HFFc6 (cell line): ENCODE results near the gene CCDC187. TPM values are rescaled to one million over a fixed set of nuclear protein-coding genes. Genes with fewer than 3 reads are reported as not detected.

Experiments used
- DNase-seq: peaks from one replicate; pipeline ENCODE4 v3.0.0-alpha.2; 2018
- H3K27ac Mint-ChIP-seq: 2 replicates; pipeline ENCODE4 v1.8.0; 2020; ENCODE audit warnings: mild to moderate bottlenecking, mixed read lengths
- H3K27me3 Mint-ChIP-seq: 2 replicates; pipeline ENCODE4 v1.8.0; 2021; ENCODE audit warnings: mild to moderate bottlenecking, moderate library complexity, mixed read lengths; ENCODE audit not compliant: insufficient read depth
- H3K36me3 Mint-ChIP-seq: 2 replicates; pipeline ENCODE4 v1.8.0; 2021; ENCODE audit warnings: low read depth, mixed read lengths
- H3K4me1 Mint-ChIP-seq: 2 replicates; pipeline ENCODE4 v1.8.0; 2020; ENCODE audit warnings: low read depth, mixed read lengths
- H3K4me3 Mint-ChIP-seq: 2 replicates; pipeline ENCODE4 v1.8.0; 2020; ENCODE audit warnings: mild to moderate bottlenecking, moderate library complexity, mixed read lengths
- H3K9me3 Mint-ChIP-seq: 2 replicates; pipeline ENCODE4 v1.8.0; 2020; ENCODE audit warnings: mild to moderate bottlenecking, mixed read lengths
- CTCF ChIP-seq: fragments of 200-600 bp; sonication (generic); IDR thresholded peaks from 2 replicates; pipeline ENCODE4 v1.5.0; 2021; ENCODE audit warnings: antibody characterized with exemption, mild to moderate bottlenecking
- total RNA-seq, 6 experiments: library from RNA; stranded (reverse); fragmentation: NEBNext Ultra II Directional; extraction: Animal tissue kit (Norgen Biotek cat#: 25700); gene quantifications; 2 replicates in 1 of 6; 3 replicates in 5 of 6; pipeline ENCODE4 v1.2.3, GENCODE V29; 2021

CCDC187 gene
- total RNA-seq, 6 experiments from 2014 or later = not detected

- no peak for TF ChIP-seq CTCF
- peaks cover 23% of the 10 kb centered on the region for H3K27me3 Mint-ChIP-seq
- no peak overlapping the region for H3K27ac Mint-ChIP-seq
- peaks cover 9% of the 10 kb centered on the region for H3K4me1 Mint-ChIP-seq
- H3K36me3 Mint-ChIP-seq = no peaks in the 10 kb centered on the region
- no peak for DNase-seq
- no peak overlapping the region for H3K4me3 Mint-ChIP-seq
- H3K9me3 Mint-ChIP-seq = no peaks in the 10 kb centered on the region
Measured at GRCh38 chr9:136251264-136252115, 52.4 kb downstream of the CCDC187 start.

GRCh38 chr9:136250676-136251075, 53.2 kb downstream of the CCDC187 start:
- Mint-ChIP-seq H3K27ac (no peak overlapping the region), H3K9me3 (no peaks in the 10 kb centered on the region), H3K36me3 (no peaks in the 10 kb centered on the region), H3K4me3 (no peak overlapping the region), H3K27me3 (peaks cover 23% of the 10 kb centered on the region), H3K4me1 (peaks cover 9% of the 10 kb centered on the region)
- no peak for TF ChIP-seq CTCF
- no peak for DNase-seq

- no peak overlapping the region for H3K27ac Mint-ChIP-seq
- DNase-seq = no peak
- no peak for TF ChIP-seq CTCF
- H3K4me3 Mint-ChIP-seq = no peak overlapping the region
- H3K9me3 Mint-ChIP-seq = no peaks in the 10 kb centered on the region
- H3K36me3 Mint-ChIP-seq = no peaks in the 10 kb centered on the region
- peaks cover 5% of the 10 kb centered on the region for H3K4me1 Mint-ChIP-seq
- peaks cover 23% of the 10 kb centered on the region for H3K27me3 Mint-ChIP-seq
Measured at GRCh38 chr9:136249877-136250559, 53.9 kb downstream of the CCDC187 start.

- Mint-ChIP-seq H3K36me3 (no peaks in the 10 kb centered on the region), H3K27me3 (peaks cover 23% of the 10 kb centered on the region), H3K9me3 (no peaks in the 10 kb centered on the region), H3K4me3 (no peak overlapping the region), H3K4me1 (peaks cover 10% of the 10 kb centered on the region), H3K27ac (no peak overlapping the region)
- no peak for TF ChIP-seq CTCF
- no peak for DNase-seq
Measured at GRCh38 chr9:136248951-136249876, 54.7 kb downstream of the CCDC187 start.

GRCh38 chr9:136247947-136248637, 55.8 kb downstream of the CCDC187 start:
- no peak for DNase-seq
- Mint-ChIP-seq H3K4me3 (no peak overlapping the region), H3K4me1 (peaks cover 21% of the 10 kb centered on the region), H3K9me3 (no peaks in the 10 kb centered on the region), H3K36me3 (no peaks in the 10 kb centered on the region), H3K27me3 (peaks cover 23% of the 10 kb centered on the region), H3K27ac (no peak overlapping the region)
- no peak for TF ChIP-seq CTCF
